ENCODE results near the gene SHANK3. TPM values are rescaled to one million over a fixed set of nuclear protein-coding genes. Genes with fewer than 3 reads are reported as not detected.
A peak's percentile ranks its signal among the peaks of the same experiment; 100 is the strongest.

The SHANK3 gene
- total and polyA plus RNA-seq, 4 donors, result 1.1 to 10.0 (median 5.8) TPM

GRCh38 chr22:50670914-50671538 lies 1.6 kb upstream of the SHANK3 start:
- H3K27me3 ChIP-seq (ENCODE audit: control insufficient read depth in 4 of 4, insufficient read depth in 4 of 4, low read length in 3 of 4), result no peaks in the 10 kb centered on the region
- H3K27ac ChIP-seq (ENCODE audit: low read depth in 1 of 2, low read length in 2 of 2), result peak overlapping the region in 1 of 2 donors; percentile 7
- no peak for TF ChIP-seq ATF3 (IDR thresholded peaks at IDR 0.05)
- TF ChIP-seq ZBTB33 (IDR thresholded peaks at IDR 0.05), result no peak
- TF ChIP-seq SP1 (IDR thresholded peaks at IDR 0.05), result no peak
- TF ChIP-seq, protein P1, sequence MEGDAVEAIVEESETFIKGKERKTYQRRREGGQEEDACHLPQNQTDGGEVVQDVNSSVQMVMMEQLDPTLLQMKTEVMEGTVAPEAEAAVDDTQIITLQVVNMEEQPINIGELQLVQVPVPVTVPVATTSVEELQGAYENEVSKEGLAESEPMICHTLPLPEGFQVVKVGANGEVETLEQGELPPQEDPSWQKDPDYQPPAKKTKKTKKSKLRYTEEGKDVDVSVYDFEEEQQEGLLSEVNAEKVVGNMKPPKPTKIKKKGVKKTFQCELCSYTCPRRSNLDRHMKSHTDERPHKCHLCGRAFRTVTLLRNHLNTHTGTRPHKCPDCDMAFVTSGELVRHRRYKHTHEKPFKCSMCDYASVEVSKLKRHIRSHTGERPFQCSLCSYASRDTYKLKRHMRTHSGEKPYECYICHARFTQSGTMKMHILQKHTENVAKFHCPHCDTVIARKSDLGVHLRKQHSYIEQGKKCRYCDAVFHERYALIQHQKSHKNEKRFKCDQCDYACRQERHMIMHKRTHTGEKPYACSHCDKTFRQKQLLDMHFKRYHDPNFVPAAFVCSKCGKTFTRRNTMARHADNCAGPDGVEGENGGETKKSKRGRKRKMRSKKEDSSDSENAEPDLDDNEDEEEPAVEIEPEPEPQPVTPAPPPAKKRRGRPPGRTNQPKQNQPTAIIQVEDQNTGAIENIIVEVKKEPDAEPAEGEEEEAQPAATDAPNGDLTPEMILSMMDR (IDR thresholded peaks at IDR 0.05; ENCODE audit: low read depth, low read length, missing input control), result no peak
- H3K4me3 ChIP-seq (ENCODE audit: low read depth in 1 of 3, low read length in 3 of 3), result no peak overlapping the region
- H3K4me1 ChIP-seq (ENCODE audit: control insufficient read depth in 4 of 4, insufficient read depth in 4 of 4, low read length in 3 of 4), result peaks cover 0 to 14% (median 5%) of the 10 kb centered on the region in 4 donors
- no peaks in the 10 kb centered on the region for H3K36me3 ChIP-seq (ENCODE audit: control insufficient read depth in 4 of 4, insufficient read depth in 3 of 4, low read depth in 1 of 4, low read length in 3 of 4)
- H3K9ac ChIP-seq (ENCODE audit: low read depth in 1 of 2, low read length in 2 of 2), result no peak overlapping the region
- no peaks in the 10 kb centered on the region for H3K9me3 ChIP-seq (ENCODE audit: control insufficient read depth in 4 of 4, low read length in 3 of 4)
- no peak for DNase-seq (ENCODE audit: low spot score)
- WGBS, result 72% methylated on average over 10 of the region's 10 CpGs

GRCh38 chr22:50671641-50672040 lies 982 bp upstream of the SHANK3 start:
- Histone ChIP-seq H3K9ac (ENCODE audit: low read depth in 1 of 2, low read length in 2 of 2) (no peak overlapping the region), H3K4me3 (ENCODE audit: low read depth in 1 of 3, low read length in 3 of 3) (no peak overlapping the region), H3K9me3 (ENCODE audit: control insufficient read depth in 4 of 4, low read length in 3 of 4) (no peaks in the 10 kb centered on the region), H3K27ac (ENCODE audit: low read depth in 1 of 2, low read length in 2 of 2) (peak overlapping the region; percentile 46 to 58), H3K4me1 (ENCODE audit: control insufficient read depth in 4 of 4, insufficient read depth in 4 of 4, low read length in 3 of 4) (peaks cover 0 to 14% (median 5%) of the 10 kb centered on the region in 4 donors), H3K36me3 (ENCODE audit: control insufficient read depth in 4 of 4, insufficient read depth in 3 of 4, low read depth in 1 of 4, low read length in 3 of 4) (no peaks in the 10 kb centered on the region), H3K27me3 (ENCODE audit: control insufficient read depth in 4 of 4, insufficient read depth in 4 of 4, low read length in 3 of 4) (no peaks in the 10 kb centered on the region)
- no peak for DNase-seq (ENCODE audit: low spot score)
- no peak for TF ChIP-seq HNF4A (conservative IDR thresholded peaks at IDR 0.05)
- no peak for TF ChIP-seq SP1 (IDR thresholded peaks at IDR 0.05)
- TF ChIP-seq, protein P1 (IDR thresholded peaks at IDR 0.05; ENCODE audit: low read depth, low read length, missing input control), result no peak
- no peak for TF ChIP-seq GABPA (IDR thresholded peaks at IDR 0.05 in 1 of 2, conservative IDR thresholded peaks at IDR 0.05 in 1 of 2)
- no peak for TF ChIP-seq RXRA (IDR thresholded peaks at IDR 0.05)
- TF ChIP-seq, protein P2, sequence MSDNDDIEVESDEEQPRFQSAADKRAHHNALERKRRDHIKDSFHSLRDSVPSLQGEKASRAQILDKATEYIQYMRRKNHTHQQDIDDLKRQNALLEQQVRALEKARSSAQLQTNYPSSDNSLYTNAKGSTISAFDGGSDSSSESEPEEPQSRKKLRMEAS (IDR thresholded peaks at IDR 0.05), result no peak
- no peak for TF ChIP-seq EGR1 (IDR thresholded peaks at IDR 0.05; ENCODE audit: low read depth in 2 of 2)
- whole genome bisulfite sequencing, result 77% methylated on average over 11 of the region's 11 CpGs

Data from liver (tissue), 9 donors.